ENCODE results near the gene IL20RA. TPM values are rescaled to one million over a fixed set of nuclear protein-coding genes. Genes with fewer than 3 reads are reported as not detected.

IL20RA gene
- total and polyA plus RNA-seq, 2 donors from 2014 or later, result 0.16 to 0.34 TPM

DNA sequence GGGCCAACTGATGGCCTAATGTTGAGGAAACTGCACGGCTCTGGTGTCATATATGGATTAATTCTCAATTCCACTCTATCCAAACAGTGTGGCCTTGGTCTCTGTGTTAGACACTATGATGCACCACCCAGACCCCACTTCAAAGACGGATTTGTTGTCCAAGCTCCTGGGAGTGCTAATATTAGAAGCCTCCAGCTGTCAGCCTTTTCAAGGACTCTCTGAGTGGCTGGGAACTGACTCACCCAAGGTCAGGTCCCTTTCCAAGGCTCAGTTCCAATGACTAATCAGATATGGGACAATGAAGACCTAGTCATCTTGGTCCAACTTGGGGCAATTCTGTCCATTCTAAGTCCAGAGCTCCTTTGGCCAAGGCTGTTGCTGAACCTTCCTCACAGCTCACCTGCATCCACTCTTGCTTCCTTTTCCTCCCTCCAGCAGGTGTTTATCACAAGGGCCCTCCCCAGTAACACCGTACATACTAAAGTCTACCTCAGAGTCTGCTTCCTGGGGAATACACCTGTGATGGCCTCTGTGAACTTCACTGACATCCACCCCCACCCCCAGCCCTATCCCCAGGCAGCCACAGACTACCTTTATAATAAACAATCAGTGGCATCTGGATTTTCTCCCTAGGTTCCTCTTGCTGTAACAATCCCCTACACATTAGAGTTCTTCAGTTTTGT is 7.2 kb upstream of the IL20RA start:
- FAIRE-seq, result no peak
- no peak overlapping the region for H3K27ac ChIP-seq (ENCODE audit: low read depth in 2 of 2, low read length in 2 of 2)
- intact Hi-C loops (cut with DNase I), result no loop called here

DNA sequence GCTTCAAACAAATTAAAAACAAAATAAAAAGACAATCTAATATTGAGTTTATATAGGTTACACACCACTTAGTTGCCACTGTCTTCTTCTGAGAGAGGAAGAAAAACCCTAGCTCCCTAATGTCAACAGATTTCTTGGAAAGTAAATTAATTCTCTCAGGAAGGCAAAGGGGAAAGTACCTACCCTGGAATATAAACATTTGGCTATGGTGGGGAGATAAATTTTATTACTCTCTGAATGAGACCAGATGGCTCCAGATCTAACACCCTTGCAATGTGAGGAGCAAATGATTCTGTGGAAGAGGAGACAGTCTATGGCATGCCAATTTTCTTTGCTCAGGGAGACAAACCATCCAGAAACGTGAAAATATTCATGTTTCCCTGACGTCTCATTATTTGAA is 4.3 kb upstream of the IL20RA start:
- DNase-seq, result peak in 1 of 5 donors; percentile 10
- H3K4me1 ChIP-seq (ENCODE audit: control insufficient read depth in 2 of 3, insufficient read depth in 2 of 3, low read depth in 1 of 3, low read length in 3 of 3), result no peaks in the 10 kb centered on the region
- intact Hi-C loops (cut with DNase I), result no loop called here
- no peak overlapping the region for H3K4me3 ChIP-seq (ENCODE audit: low read length in 3 of 3)
- no peak overlapping the region for H3K27ac ChIP-seq (ENCODE audit: low read depth in 2 of 2, low read length in 2 of 2)
- FAIRE-seq, result no peak
- no peak for TF ChIP-seq CTCF (IDR thresholded peaks at IDR 0.05; ENCODE audit: borderline replicate concordance, extremely low read depth, insufficient read depth)
- no peaks in the 10 kb centered on the region for H3K27me3 ChIP-seq (ENCODE audit: control insufficient read depth, insufficient read depth, low read length)
- no peak overlapping the region for H3K9ac ChIP-seq (ENCODE audit: low read length in 3 of 3)
- no peaks in the 10 kb centered on the region for H3K36me3 ChIP-seq (ENCODE audit: control insufficient read depth in 2 of 3, insufficient read depth in 3 of 3, low read length in 3 of 3)
- no peaks in the 10 kb centered on the region for H3K9me3 ChIP-seq (ENCODE audit: control insufficient read depth in 2 of 3, insufficient read depth in 1 of 3, low read length in 3 of 3)

More for the DNA sequence above, 7.2 kb upstream of the IL20RA start:
- DNase-seq, result no peak
- Histone ChIP-seq H3K9ac (ENCODE audit: low read length in 3 of 3) (no peak overlapping the region), H3K36me3 (ENCODE audit: control insufficient read depth in 2 of 3, insufficient read depth in 3 of 3, low read length in 3 of 3) (no peaks in the 10 kb centered on the region), H3K4me3 (ENCODE audit: low read length in 3 of 3) (no peak overlapping the region), H3K9me3 (ENCODE audit: control insufficient read depth in 2 of 3, insufficient read depth in 1 of 3, low read length in 3 of 3) (no peaks in the 10 kb centered on the region), H3K27me3 (ENCODE audit: control insufficient read depth, insufficient read depth, low read length) (no peaks in the 10 kb centered on the region), H3K4me1 (ENCODE audit: control insufficient read depth in 2 of 3, insufficient read depth in 2 of 3, low read depth in 1 of 3, low read length in 3 of 3) (no peaks in the 10 kb centered on the region)
- TF ChIP-seq CTCF (IDR thresholded peaks at IDR 0.05; ENCODE audit: borderline replicate concordance, extremely low read depth, insufficient read depth), result no peak

DNA sequence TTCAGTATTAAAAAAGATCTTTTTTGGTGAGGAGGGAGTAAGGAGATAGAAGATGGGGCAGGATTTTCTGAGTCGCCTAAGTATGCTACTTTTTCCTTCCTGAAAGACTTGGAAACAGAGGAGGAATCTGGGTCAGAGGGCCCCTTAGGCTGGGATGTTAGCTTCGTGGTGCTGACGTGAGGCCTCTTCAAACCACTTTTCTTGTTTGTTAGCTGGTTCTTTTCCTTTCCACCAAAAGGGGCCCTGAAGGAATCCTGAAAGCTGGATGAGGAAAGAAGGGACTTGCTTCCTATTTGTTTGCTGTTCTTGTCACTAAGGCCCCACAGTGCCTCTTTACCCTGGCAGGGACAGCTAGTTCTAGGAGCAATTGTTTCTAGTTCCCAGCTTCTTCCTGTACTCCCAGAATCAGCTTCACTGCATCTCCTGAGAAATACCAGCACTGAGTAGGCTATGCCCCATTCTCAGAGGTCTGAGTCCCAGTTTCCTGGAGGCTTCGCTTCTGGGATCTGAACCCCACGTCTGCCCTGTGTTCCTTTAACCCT is 2.2 kb upstream of the IL20RA start:
- no peaks in the 10 kb centered on the region for H3K4me1 ChIP-seq (ENCODE audit: control insufficient read depth in 2 of 3, insufficient read depth in 2 of 3, low read depth in 1 of 3, low read length in 3 of 3)
- no peak overlapping the region for H3K27ac ChIP-seq (ENCODE audit: low read depth in 2 of 2, low read length in 2 of 2)
- no peaks in the 10 kb centered on the region for H3K9me3 ChIP-seq (ENCODE audit: control insufficient read depth in 2 of 3, insufficient read depth in 1 of 3, low read length in 3 of 3)
- DNase-seq, result no peak
- FAIRE-seq, result no peak
- intact Hi-C loops (cut with DNase I), result no loop called here
- no peak overlapping the region for H3K4me3 ChIP-seq (ENCODE audit: low read length in 3 of 3)
- TF ChIP-seq CTCF (IDR thresholded peaks at IDR 0.05; ENCODE audit: borderline replicate concordance, extremely low read depth, insufficient read depth), result no peak
- no peak overlapping the region for H3K9ac ChIP-seq (ENCODE audit: low read length in 3 of 3)
- H3K36me3 ChIP-seq (ENCODE audit: control insufficient read depth in 2 of 3, insufficient read depth in 3 of 3, low read length in 3 of 3), result no peaks in the 10 kb centered on the region
- H3K27me3 ChIP-seq (ENCODE audit: control insufficient read depth, insufficient read depth, low read length), result peaks cover 3% of the 10 kb centered on the region

All from kidney (tissue), 14 donors.